Fibroblast of lung (primary cell): ENCODE data around the gene WDR72.

Experiments used
- EZH2 ChIP-seq: IDR thresholded peaks from 2 replicates; pipeline ENCODE4 v1.5.1; 2012; ENCODE audit warnings: low read length, control low read depth, mild to moderate bottlenecking; ENCODE audit errors: missing control alignments
- TF ChIP-seq, protein P1 (sequence below), 2 donors: IDR thresholded peaks in 1 of 2; conservative IDR thresholded peaks in 1 of 2; 1 replicate in 1 of 2; 2 replicates in 1 of 2; pipeline ENCODE4 v1.5.1; 2011 to 2012; ENCODE audit warnings: low read length in 2 of 2, control low read depth in 1 of 2, inconsistent platforms in 1 of 2, low read depth in 1 of 2, mild to moderate bottlenecking in 1 of 2

DNA sequence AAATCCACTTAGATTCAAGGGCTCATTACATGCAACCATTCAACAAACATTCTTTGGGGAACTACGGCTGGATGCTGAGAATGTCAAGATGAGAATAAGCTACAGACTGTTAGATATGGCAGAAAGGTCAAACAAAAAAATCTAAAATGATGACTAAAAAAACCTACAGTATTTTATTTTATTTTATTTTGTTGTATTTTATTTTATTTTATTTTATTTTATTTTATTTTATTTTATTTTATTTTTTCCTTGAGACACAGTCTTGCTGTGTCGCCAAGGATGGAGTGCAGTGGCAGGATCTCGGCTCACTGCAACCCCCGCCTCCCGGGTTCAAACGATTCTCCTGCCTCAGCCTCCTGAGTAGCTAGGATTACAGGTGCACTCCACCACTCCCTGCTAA, 46.2 kb downstream of the WDR72 start:
- TF ChIP-seq EZH2, result no peak
- TF ChIP-seq, protein P1, sequence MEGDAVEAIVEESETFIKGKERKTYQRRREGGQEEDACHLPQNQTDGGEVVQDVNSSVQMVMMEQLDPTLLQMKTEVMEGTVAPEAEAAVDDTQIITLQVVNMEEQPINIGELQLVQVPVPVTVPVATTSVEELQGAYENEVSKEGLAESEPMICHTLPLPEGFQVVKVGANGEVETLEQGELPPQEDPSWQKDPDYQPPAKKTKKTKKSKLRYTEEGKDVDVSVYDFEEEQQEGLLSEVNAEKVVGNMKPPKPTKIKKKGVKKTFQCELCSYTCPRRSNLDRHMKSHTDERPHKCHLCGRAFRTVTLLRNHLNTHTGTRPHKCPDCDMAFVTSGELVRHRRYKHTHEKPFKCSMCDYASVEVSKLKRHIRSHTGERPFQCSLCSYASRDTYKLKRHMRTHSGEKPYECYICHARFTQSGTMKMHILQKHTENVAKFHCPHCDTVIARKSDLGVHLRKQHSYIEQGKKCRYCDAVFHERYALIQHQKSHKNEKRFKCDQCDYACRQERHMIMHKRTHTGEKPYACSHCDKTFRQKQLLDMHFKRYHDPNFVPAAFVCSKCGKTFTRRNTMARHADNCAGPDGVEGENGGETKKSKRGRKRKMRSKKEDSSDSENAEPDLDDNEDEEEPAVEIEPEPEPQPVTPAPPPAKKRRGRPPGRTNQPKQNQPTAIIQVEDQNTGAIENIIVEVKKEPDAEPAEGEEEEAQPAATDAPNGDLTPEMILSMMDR (conservative IDR thresholded peaks at IDR 0.05 in 1 of 2, IDR thresholded peaks at IDR 0.05 in 1 of 2; ENCODE audit: low read depth in 1 of 2, low read length in 2 of 2), result no peak
